ENCODE results near the gene ADSS2.

Gene ADSS2

GRCh38 chr1:244412176-244412575, 39.5 kb downstream of the ADSS2 start:
- no peak for DNase-seq
- in situ Hi-C loops (cut with HindIII; ENCODE audit: low pct_ligation_motif_present, low pct_unique_long_range_greater_than_20kb, low sequenced_read_pairs): no loop called here

- in situ Hi-C loops (cut with HindIII; ENCODE audit: low pct_ligation_motif_present, low pct_unique_long_range_greater_than_20kb, low sequenced_read_pairs): no loop called here
- DNase-seq: no peak
Observed at GRCh38 chr1:244409701-244410100, 42.0 kb downstream of the ADSS2 start.

- no peak for DNase-seq
- in situ Hi-C loops (cut with HindIII; ENCODE audit: low pct_ligation_motif_present, low pct_unique_long_range_greater_than_20kb, low sequenced_read_pairs): no loop called here
Observed at GRCh38 chr1:244406337-244406736, 45.4 kb downstream of the ADSS2 start.

GRCh38 chr1:244405856-244406255, 45.9 kb downstream of the ADSS2 start:
- in situ Hi-C loops (cut with HindIII; ENCODE audit: low pct_ligation_motif_present, low pct_unique_long_range_greater_than_20kb, low sequenced_read_pairs): no loop called here
- DNase-seq: no peak

GRCh38 chr1:244403431-244403830, 48.3 kb downstream of the ADSS2 start:
- no peak for DNase-seq
- in situ Hi-C loops (cut with HindIII; ENCODE audit: low pct_ligation_motif_present, low pct_unique_long_range_greater_than_20kb, low sequenced_read_pairs): no loop called here

- DNase-seq: no peak
- in situ Hi-C loops (cut with HindIII; ENCODE audit: low pct_ligation_motif_present, low pct_unique_long_range_greater_than_20kb, low sequenced_read_pairs): no loop called here
Observed at GRCh38 chr1:244400974-244401373, 50.7 kb downstream of the ADSS2 start.

- in situ Hi-C loops (cut with HindIII; ENCODE audit: low pct_ligation_motif_present, low pct_unique_long_range_greater_than_20kb, low sequenced_read_pairs): no loop called here
- DNase-seq: no peak
Observed at GRCh38 chr1:244397131-244397530, 54.6 kb downstream of the ADSS2 start.

- DNase-seq: no peak
- in situ Hi-C loops (cut with HindIII; ENCODE audit: low pct_ligation_motif_present, low pct_unique_long_range_greater_than_20kb, low sequenced_read_pairs): no loop called here
Observed at GRCh38 chr1:244395965-244396364, 55.7 kb downstream of the ADSS2 start.

- in situ Hi-C loops (cut with HindIII; ENCODE audit: low pct_ligation_motif_present, low pct_unique_long_range_greater_than_20kb, low sequenced_read_pairs): no loop called here
- no peak for DNase-seq
Observed at GRCh38 chr1:244394826-244395765, 56.6 kb downstream of the ADSS2 start.

- no peak for DNase-seq
- in situ Hi-C loops (cut with HindIII; ENCODE audit: low pct_ligation_motif_present, low pct_unique_long_range_greater_than_20kb, low sequenced_read_pairs): no loop called here
Observed at GRCh38 chr1:244394346-244394745, 57.4 kb downstream of the ADSS2 start.

GRCh38 chr1:244393604-244394176, 58.0 kb downstream of the ADSS2 start:
- DNase-seq: no peak
- in situ Hi-C loops (cut with HindIII; ENCODE audit: low pct_ligation_motif_present, low pct_unique_long_range_greater_than_20kb, low sequenced_read_pairs): no loop called here

- DNase-seq: peak; percentile 98
- in situ Hi-C loops (cut with HindIII; ENCODE audit: low pct_ligation_motif_present, low pct_unique_long_range_greater_than_20kb, low sequenced_read_pairs): no loop called here
Observed at GRCh38 chr1:244391761-244392160, 59.9 kb downstream of the ADSS2 start.

- DNase-seq: no peak
- in situ Hi-C loops (cut with HindIII; ENCODE audit: low pct_ligation_motif_present, low pct_unique_long_range_greater_than_20kb, low sequenced_read_pairs): no loop called here
Observed at GRCh38 chr1:244388961-244389360, 62.7 kb downstream of the ADSS2 start.

- DNase-seq: no peak
- in situ Hi-C loops (cut with HindIII; ENCODE audit: low pct_ligation_motif_present, low pct_unique_long_range_greater_than_20kb, low sequenced_read_pairs): no loop called here
Observed at GRCh38 chr1:244387415-244387814, 64.3 kb downstream of the ADSS2 start.

GRCh38 chr1:244386595-244386994, 65.1 kb downstream of the ADSS2 start:
- in situ Hi-C loops (cut with HindIII; ENCODE audit: low pct_ligation_motif_present, low pct_unique_long_range_greater_than_20kb, low sequenced_read_pairs): no loop called here
- no peak for DNase-seq

GRCh38 chr1:244384066-244384465, 67.6 kb downstream of the ADSS2 start:
- in situ Hi-C loops (cut with HindIII; ENCODE audit: low pct_ligation_motif_present, low pct_unique_long_range_greater_than_20kb, low sequenced_read_pairs): no loop called here
- no peak for DNase-seq

GRCh38 chr1:244383278-244383884, 68.3 kb downstream of the ADSS2 start:
- DNase-seq: no peak
- in situ Hi-C loops (cut with HindIII; ENCODE audit: low pct_ligation_motif_present, low pct_unique_long_range_greater_than_20kb, low sequenced_read_pairs): no loop called here

GRCh38 chr1:244381878-244382565, 69.7 kb downstream of the ADSS2 start:
- in situ Hi-C loops (cut with HindIII; ENCODE audit: low pct_ligation_motif_present, low pct_unique_long_range_greater_than_20kb, low sequenced_read_pairs): no loop called here
- no peak for DNase-seq

GRCh38 chr1:244376126-244376525, 75.6 kb downstream of the ADSS2 start:
- in situ Hi-C loops (cut with HindIII; ENCODE audit: low pct_ligation_motif_present, low pct_unique_long_range_greater_than_20kb, low sequenced_read_pairs): no loop called here
- DNase-seq: no peak

All from ACHN (cell line).